ENCODE results near the gene CYP27C1. TPM values are rescaled to one million over a fixed set of nuclear protein-coding genes. Genes with fewer than 3 reads are reported as not detected.

CYP27C1 gene
- total RNA-seq, 1 donor from 2014 or later, result 10.2 TPM

GRCh38 chr2:127208313-127208712 lies 11.8 kb downstream of the CYP27C1 start:
- Mint-ChIP-seq H3K4me3 (no peak overlapping the region), H3K27me3 (ENCODE audit: low read depth) (no peaks in the 10 kb centered on the region), H3K4me1 (peaks cover 18% of the 10 kb centered on the region), H3K9me3 (peaks cover 3% of the 10 kb centered on the region), H3K27ac (ENCODE audit: unreplicated experiment) (no peak overlapping the region), H3K36me3 (ENCODE audit: low read depth) (peaks cover 8% of the 10 kb centered on the region)
- TF ChIP-seq CTCF (conservative IDR thresholded peaks at IDR 0.05), result no peak
- no peak for DNase-seq (ENCODE audit: low read depth, low spot score)

- H3K4me1 Mint-ChIP-seq, result peaks cover 18% of the 10 kb centered on the region
- H3K27ac Mint-ChIP-seq (ENCODE audit: unreplicated experiment), result no peak overlapping the region
- H3K9me3 Mint-ChIP-seq, result no peaks in the 10 kb centered on the region
Measured at GRCh38 chr2:127205218-127206125, 14.6 kb downstream of the CYP27C1 start.

GRCh38 chr2:127201452-127201851 lies 18.6 kb downstream of the CYP27C1 start:
- Mint-ChIP-seq H3K9me3 (peaks cover 3% of the 10 kb centered on the region), H3K4me1 (peaks cover 9% of the 10 kb centered on the region), H3K4me3 (no peak overlapping the region), H3K36me3 (ENCODE audit: low read depth) (peaks cover 3% of the 10 kb centered on the region), H3K27me3 (ENCODE audit: low read depth) (no peaks in the 10 kb centered on the region), H3K27ac (ENCODE audit: unreplicated experiment) (no peak overlapping the region)
- TF ChIP-seq CTCF (conservative IDR thresholded peaks at IDR 0.05), result no peak
- DNase-seq (ENCODE audit: low read depth, low spot score), result no peak

More at GRCh38 chr2:127205218-127206125, 14.6 kb downstream of the CYP27C1 start:
- H3K36me3 Mint-ChIP-seq (ENCODE audit: low read depth), result peaks cover 2% of the 10 kb centered on the region
- H3K27me3 Mint-ChIP-seq (ENCODE audit: low read depth), result no peaks in the 10 kb centered on the region
- DNase-seq (ENCODE audit: low read depth, low spot score), result no peak
- no peak overlapping the region for H3K4me3 Mint-ChIP-seq
- TF ChIP-seq CTCF (conservative IDR thresholded peaks at IDR 0.05), result no peak

GRCh38 chr2:127200962-127201361 lies 19.1 kb downstream of the CYP27C1 start:
- H3K9me3 Mint-ChIP-seq, result peaks cover 3% of the 10 kb centered on the region
- peaks cover 6% of the 10 kb centered on the region for H3K36me3 Mint-ChIP-seq (ENCODE audit: low read depth)
- H3K4me3 Mint-ChIP-seq, result no peak overlapping the region

GRCh38 chr2:127199223-127199622 lies 20.9 kb downstream of the CYP27C1 start:
- Mint-ChIP-seq H3K4me1 (peaks cover 5% of the 10 kb centered on the region), H3K27me3 (ENCODE audit: low read depth) (no peaks in the 10 kb centered on the region), H3K36me3 (ENCODE audit: low read depth) (peaks cover 6% of the 10 kb centered on the region), H3K9me3 (peaks cover 3% of the 10 kb centered on the region), H3K27ac (ENCODE audit: unreplicated experiment) (no peak overlapping the region), H3K4me3 (no peak overlapping the region)
- DNase-seq (ENCODE audit: low read depth, low spot score), result no peak
- TF ChIP-seq CTCF (conservative IDR thresholded peaks at IDR 0.05), result no peak

More at GRCh38 chr2:127200962-127201361, 19.1 kb downstream of the CYP27C1 start:
- H3K27me3 Mint-ChIP-seq (ENCODE audit: low read depth), result no peaks in the 10 kb centered on the region
- no peak for TF ChIP-seq CTCF (conservative IDR thresholded peaks at IDR 0.05)
- no peak for DNase-seq (ENCODE audit: low read depth, low spot score)
- peaks cover 8% of the 10 kb centered on the region for H3K4me1 Mint-ChIP-seq
- H3K27ac Mint-ChIP-seq (ENCODE audit: unreplicated experiment), result no peak overlapping the region
